GM21528 (cell line): ENCODE results near the gene PCNX3.

Experiments
- ATAC-seq: cut with Tn5 transposase; IDR thresholded peaks from one replicate; pipeline ENCODE4 v1.9.1; 2021; ENCODE audit warnings: mild to moderate bottlenecking, moderate library complexity; ENCODE audit not compliant: unreplicated experiment, low FRiP score

PCNX3 gene

GRCh38 chr11:65617990-65618751, 2.6 kb downstream of the PCNX3 start:
- no peak for ATAC-seq

- ATAC-seq: no peak
These were observed 3.2 kb downstream of the PCNX3 start for GRCh38 chr11:65618763-65619162.

GRCh38 chr11:65619281-65619928, 3.8 kb downstream of the PCNX3 start:
- ATAC-seq: no peak

- no peak for ATAC-seq
These were observed 5.1 kb downstream of the PCNX3 start for GRCh38 chr11:65620666-65621065.

- no peak for ATAC-seq
These were observed 5.9 kb downstream of the PCNX3 start for GRCh38 chr11:65621460-65621859.

- no peak for ATAC-seq
These were observed 6.4 kb downstream of the PCNX3 start for GRCh38 chr11:65622011-65622410.

GRCh38 chr11:65623177-65623576, 7.6 kb downstream of the PCNX3 start:
- no peak for ATAC-seq

GRCh38 chr11:65623852-65624616, 8.5 kb downstream of the PCNX3 start:
- no peak for ATAC-seq

- no peak for ATAC-seq
These were observed 9.5 kb downstream of the PCNX3 start for GRCh38 chr11:65624931-65625627.

GRCh38 chr11:65625628-65626342, 10.2 kb downstream of the PCNX3 start:
- ATAC-seq: no peak

GRCh38 chr11:65627202-65627601, 11.6 kb downstream of the PCNX3 start:
- no peak for ATAC-seq

GRCh38 chr11:65629579-65629978, 14.0 kb downstream of the PCNX3 start:
- no peak for ATAC-seq

- ATAC-seq: no peak
These were observed 14.6 kb downstream of the PCNX3 start for GRCh38 chr11:65630215-65630614.

GRCh38 chr11:65633390-65634108, 18.0 kb downstream of the PCNX3 start:
- no peak for ATAC-seq

- no peak for ATAC-seq
These were observed 18.5 kb downstream of the PCNX3 start for GRCh38 chr11:65634109-65634436.

GRCh38 chr11:65634440-65634839, 18.9 kb downstream of the PCNX3 start:
- ATAC-seq: no peak

GRCh38 chr11:65634905-65635731, 19.5 kb downstream of the PCNX3 start:
- ATAC-seq: no peak

GRCh38 chr11:65636108-65637031, 20.8 kb downstream of the PCNX3 start:
- ATAC-seq: no peak
